HuH-7 (cell line): ENCODE measurements around the gene JOSD1.
A peak's percentile ranks its signal among the peaks of the same experiment; 100 is the strongest.
"Not testable (repeated sequence)": the region's sequence is repeated elsewhere in the genome, so short reads cannot be mapped to it uniquely, and the experiment has no call there.

Experiments
- DNase-seq: peaks from one replicate; pipeline ENCODE4 v3.0.0; 2011; ENCODE audit warnings: low spot score

Gene JOSD1

DNA sequence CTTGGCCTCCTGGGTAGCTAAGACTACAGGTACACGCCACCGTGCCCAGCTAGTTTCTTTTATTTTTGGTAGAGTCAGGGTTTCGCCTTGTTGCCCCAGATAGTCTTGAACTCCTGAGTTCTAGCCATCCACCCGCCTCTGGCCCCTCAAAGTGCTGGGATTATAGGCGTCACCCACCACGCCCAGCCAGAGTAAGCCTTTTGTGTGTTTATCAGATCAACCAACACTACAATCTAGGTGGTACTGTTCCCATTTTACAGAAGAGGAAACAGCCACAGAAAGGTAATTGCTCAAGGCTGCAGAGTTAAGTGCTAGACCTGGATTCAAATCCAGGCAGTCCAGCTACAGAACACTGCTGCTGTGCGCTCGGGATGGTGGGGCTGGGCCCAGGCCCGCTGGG, 15.8 kb downstream of the JOSD1 start:
- DNase-seq: no peak

DNA sequence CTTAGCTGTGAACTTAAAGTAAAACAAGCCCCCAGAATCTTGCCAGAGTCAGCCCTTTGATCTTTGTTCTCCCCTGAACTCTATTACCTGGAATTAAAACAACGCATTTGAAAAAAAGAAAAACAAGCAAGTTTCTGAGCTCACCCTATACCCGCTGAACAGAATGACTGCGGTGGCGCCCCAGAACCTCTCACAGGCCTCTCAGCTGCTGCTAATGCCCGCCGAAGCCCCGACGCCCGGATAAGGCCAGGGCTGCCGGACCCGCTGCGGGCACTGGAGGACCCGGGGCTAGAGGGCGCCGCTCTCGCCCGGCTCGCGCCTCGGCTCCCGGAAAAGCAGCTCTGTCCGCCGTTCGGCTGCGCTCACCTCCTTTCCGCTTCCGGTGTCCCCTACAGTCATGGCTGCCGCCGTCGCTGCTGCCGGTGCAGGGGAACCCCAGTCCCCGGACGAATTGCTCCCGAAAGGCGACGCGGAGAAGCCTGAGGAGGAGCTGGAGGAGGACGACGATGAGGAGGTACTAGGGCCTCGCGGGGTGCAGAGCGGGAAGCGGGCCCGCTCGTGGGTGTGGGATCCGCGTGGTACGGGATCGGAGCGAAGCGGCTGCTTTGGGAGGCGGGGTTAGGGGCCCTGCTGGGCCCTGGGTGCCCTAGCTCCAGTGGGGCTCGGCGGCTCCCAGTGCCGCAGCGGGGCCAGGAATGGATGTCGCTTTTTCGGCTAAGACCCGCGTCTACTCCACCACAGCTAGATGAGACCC, 19.0 kb downstream of the JOSD1 start, which contains the start of gene TOMM22:
Gene TOMM22 (plus strand): TSS at position 376 of the 754 bp plus-strand sequence. CDS start 22 bp downstream, at position 398.
- DNase-seq: peak; percentile 92

DNA sequence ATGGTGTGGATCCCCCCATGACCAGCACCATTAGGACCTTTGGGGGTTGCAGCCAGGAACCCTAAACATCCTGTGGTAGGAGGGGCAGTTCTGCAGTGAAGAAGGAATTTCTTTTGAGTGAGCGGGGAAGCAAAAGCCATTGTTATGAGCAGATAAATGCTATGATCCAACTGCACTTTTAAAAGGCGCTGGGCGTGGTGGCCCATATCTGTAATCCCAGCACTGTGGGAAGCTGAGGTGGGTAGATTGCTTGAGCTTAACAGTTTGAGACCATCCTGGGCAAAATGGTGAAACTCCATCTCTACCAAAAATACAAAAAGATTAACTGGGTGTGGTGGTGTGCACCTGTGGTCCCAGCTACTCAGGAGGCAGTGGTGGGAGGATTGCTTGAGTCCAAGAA, 24.9 kb downstream of the JOSD1 start:
- no peak for DNase-seq

DNA sequence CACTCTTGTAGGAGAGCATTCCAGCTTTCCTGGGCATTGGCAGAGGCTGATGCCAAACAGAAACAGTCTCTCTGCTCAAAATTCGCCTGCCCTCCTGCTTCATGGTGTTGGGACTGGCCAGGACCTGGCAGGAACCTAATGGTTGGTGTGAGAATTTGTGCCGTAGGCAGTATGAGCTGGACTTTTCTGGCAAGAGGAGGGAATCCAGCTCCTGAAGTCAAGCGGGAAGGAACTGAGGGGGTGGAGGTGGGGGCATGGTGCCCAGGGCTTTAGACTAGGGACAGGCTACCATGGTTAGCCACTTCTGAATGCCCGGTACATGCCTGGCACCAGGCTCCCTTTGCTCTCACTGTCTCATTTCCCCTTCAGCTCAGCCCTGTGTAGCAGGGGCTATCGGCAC, 25.9 kb downstream of the JOSD1 start:
- DNase-seq: no peak

DNA sequence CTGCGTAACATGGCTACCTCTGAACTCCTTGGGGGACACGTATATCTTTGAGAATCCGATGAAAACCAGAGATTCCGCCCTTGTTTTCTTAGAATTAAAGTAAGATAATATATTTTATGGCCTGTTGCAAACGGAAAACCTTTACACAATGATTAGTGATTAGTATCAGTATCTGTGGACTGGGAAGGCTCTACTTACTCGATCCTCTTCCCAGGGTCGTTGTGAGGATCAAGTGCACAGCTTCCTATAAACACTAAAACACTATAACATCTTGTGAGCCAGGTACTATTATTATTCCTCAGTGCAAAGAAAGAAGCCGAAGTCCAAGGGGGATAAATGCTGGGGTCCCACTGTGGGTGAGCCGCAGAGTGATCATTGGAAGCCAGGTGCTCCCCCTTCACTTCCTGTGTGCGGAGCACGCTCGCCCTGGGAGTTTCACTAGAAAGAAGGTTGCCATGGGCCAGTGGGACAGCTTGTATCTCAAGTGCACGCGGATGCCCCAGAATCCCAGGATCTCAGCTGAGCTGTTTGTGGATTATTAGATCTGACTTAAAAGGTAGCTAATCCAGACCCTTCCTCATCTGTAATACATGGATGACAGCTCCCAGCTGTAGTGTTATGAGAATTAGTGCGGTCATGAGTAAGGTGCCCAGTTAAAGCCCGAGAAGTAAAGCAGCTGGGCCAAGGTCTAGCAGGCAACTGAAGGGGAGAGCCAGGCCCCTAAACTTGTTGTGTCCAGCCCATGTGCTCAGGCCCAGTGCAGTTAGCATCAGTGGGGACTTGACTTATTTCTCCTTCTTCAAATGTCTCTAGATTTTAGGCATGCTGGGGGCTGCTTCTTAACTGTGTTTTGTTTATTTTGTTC, 43.5 kb downstream of the JOSD1 start:
- DNase-seq: peak; percentile 34

DNA sequence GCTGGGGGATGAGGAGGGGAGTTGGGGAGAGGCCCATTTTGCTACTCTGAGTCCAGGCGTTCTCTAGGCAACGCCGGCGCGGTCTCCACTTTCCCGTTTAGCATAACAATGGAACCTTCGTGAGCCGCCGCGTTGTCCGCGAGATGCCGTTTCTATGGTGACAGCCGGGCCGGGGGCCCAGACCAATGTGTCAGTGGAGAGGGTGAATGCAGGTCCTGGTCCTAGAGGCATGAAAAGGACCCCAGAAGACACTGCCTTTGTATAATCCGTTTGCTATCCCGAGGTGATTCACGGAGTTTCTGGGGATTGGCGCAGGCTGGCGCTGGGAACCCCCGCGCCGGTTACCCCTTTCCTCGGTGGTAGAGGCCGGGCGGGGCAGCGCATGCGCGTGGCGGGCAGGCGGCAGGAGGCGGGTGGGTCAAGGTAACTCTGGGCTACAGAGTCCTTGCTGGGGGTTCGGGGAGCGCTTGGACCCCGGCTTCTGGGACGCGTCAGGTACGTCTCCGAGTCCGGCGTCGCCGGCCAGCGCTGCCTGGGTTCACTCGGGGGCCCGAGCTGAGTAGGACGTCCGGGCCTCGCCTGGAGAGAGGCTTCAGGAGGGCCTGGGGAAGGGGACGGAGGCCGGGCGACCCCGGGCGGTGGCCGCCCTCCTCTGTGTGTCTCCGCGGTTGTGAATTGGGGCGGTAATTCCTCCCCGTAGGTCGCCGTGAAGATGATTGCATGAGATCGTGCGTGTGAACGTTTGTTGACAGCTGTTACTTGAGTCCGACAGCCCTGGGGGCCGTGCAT, 44.3 kb downstream of the JOSD1 start, which contains the start of the genes CBY1 and FAM227A:
Gene CBY1 (plus strand): TSS at position 383 of the 789 bp plus-strand sequence. CDS start 11,417 bp downstream, outside the sequence.
Gene FAM227A (minus strand): TSS at position 137 of the 789 bp plus-strand sequence. CDS start 6,224 bp downstream, outside the sequence.
- DNase-seq: peak; percentile 96

DNA sequence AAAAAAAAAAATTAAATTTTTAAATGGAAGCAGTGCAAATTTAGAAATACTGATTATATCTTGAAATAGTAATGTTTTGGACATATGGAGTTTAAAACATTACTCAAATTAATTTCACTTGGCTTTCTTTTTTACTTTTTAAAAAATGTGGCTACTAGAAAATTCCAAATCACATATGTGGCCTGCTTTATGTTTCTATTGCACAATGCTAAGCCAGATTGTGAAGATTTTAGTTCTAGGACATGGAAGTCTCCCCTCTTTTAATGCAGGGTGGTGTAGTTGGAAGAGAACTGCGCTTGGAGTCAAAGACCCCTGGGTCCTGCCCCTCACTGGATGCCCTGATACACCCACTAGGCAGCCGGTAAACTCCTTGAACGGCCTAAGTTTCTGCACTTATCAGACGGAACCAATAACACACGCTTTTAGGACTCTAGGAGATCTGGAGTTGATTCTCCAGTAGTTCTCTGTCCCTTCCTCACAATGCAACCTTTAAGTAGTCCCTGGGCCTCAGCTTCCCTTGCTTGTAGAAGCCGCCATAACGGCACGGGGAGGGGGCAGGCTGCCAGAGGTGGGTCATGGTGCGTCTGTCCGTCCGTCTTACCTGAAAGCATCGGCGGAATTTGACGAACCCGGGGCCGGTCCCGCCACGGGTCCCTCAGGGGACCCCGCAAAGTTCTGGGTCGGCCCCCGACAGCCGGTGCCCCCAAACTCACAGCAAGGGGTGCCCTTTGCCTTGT, 45.1 kb downstream of the JOSD1 start:
- DNase-seq: peak; percentile 20

DNA sequence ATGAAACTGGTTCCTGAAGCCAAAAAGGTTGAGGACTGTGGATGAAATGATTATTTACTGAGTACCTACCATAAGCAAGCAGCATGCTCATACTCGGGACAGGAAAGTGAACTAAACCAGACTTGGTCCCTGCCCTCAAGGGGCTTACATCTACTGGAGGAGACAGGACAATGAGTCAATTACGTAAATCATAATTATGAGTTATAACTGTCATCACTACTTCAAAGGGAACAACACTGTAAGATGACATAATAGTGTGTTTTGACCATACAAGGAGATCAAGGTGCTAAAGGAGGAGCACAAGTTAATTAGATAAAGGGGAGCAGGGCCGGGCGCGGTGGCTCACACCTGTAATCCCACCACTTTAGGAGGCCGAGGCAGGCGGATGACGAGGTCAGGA, 47.0 kb downstream of the JOSD1 start:
- no peak for DNase-seq

DNA sequence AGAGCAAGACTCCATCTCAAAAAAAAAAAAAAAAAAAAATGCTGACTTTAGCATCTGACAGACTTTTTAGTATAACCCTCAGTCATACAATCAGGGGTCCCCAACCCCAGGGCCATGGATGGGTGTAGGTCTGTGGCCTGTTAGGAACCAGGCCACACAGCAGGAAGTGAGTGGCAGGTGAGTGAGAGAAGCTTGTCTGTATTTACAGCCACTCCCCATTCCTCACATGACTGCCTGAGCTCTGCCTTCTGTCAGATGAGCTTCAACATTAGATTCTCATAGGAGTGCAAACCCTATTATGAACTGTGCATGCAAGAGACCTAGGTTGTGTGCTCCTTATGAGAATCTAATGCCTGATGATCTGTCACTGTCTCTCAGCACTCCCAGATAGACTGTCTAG, 47.9 kb downstream of the JOSD1 start:
- DNase-seq: no peak

DNA sequence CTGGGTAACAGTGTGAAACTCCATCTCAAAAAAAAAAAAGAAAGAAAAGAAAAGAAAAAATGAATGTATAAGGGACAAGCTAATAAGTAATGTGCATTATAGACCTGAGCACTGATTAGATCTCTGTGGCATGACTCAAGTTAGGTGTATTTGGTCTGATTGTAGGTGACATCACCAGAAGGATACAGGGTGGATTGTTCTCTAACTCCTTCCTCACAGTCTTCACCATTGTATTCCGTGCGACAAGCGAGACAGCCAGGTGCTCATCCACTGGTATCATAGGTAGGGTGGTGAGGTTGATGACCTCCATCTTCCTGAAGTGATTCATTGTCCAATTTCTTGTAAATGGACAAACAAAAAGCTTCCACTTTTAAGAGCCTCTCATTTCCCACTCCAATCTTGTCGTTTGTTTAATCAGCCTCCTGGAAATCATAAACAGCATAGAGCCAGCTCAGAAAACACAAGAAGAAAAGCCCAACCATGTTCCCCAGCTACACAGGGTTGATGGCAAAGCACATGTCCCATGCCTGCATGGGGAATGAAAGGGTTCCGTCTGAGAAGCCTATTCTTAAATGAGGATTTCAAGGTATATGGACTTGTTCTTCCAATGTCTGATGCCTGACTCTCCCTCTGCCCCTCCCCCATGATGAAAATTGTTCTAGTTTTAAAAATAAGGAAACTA, 50.8 kb downstream of the JOSD1 start:
- DNase-seq: no peak

DNA sequence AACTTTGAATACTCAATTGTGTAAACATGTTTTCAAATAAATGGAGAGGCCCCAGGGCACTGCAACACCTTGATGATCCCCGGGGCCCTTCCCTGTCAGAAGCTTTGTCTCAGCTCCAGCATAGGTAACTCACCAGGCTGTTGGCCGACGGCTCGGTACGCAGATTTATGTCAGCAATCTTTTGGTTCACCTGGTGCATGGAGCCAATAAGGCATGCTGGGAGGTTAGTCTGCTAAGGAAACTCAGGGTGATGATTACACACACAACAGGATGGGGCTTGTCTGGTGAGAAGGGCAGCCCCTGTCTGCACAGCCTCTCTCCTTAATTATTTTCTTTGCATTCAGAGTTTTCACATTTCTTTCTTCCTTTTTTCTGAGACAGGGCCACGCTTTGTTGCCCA, 55.3 kb downstream of the JOSD1 start:
- no peak for DNase-seq

DNA sequence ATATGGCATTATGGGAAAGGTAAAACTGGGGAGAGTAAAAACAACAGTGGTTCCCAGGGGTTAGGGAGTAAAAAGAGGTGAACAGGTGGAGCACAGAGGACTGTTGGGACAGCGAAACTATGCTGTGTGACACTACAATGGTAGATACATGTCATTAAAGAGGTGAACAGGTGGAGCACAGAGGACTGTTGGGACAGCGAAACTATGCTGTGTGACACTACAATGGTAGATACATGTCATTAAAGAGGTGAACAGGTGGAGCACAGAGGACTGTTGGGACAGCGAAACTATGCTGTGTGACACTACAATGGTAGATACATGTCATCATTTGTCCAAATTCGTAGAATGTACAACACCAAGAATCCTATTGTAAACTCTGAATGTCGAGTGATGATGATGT, 56.5 kb downstream of the JOSD1 start:
- not testable (repeated sequence) for DNase-seq

DNA sequence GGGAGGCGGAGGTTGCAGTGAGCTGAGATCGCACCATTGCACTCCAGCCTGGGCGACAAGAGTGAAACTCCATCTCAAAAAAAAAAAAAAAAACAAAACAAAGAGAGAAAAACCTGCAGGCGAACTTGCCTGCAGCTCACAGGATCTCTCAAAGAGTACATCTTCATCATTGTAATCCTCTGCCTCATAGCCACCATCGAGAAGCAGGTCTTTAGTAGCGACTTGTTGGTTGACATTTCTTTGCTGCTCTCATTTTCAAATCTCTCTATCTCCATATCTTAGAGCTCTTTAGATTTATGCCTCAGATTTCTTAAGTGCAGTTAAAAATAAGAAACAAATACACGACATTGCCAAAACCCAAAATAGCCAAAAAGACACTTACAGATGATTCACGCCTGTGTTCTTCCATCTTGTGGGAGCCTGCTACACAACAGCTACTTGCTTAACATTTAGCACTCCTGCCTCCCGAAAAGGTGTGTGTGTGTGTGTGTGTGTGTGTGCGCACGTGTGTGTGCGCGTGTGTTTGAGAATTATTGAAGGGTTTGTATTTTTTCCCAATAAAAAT, 59.2 kb downstream of the JOSD1 start:
- no peak for DNase-seq

DNA sequence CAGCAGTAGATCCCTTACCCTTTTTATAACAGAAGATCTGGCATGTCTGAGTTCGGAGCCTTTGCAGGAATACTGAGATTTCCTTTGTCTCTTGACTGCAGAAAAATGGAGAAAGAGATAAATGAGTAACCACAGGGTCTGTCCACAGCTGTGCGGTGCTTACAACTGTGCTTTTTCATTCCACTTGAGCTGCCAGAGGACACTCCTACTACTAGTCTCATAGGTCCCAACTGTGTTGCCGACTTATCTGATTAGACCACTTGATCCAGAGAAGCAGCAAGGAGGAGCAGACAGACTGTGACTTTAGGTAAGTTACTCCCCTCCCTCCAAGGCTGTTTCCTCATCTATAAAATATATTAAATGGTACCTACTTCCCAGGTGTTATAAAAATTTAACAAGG, 62.0 kb downstream of the JOSD1 start:
- no peak for DNase-seq

DNA sequence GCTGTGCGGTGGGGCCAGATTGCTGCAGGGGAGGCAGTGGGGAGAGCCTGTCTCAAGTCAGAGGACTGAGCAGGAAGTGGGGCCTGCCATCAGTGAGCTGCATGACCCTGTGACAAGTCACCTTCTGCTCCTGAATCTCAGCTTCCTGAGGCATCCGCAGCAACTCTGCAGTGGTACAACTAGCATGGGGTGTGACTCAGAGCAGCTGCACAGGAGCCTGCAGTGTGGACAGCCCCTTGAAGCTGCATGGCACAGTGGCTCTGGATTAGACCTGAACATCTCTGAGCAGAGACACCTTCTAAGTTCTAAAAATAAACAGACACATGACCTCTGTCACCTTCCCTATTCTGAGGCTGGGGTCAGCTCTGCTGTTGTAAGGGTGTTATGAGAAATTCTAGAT, 62.5 kb downstream of the JOSD1 start:
- DNase-seq: no peak
